WTC11 (cell line): ENCODE measurements around the gene CSF1R. TPM values are rescaled to one million over a fixed set of nuclear protein-coding genes. Genes with fewer than 3 reads are reported as not detected.

Experiments used
- ATAC-seq: fragments of 200-7000 bp; cut with Tn5 transposase; 2 replicates; pipeline ENCODE4 v1.10.0; 2021; ENCODE audit warnings: mild to moderate bottlenecking, moderate library complexity
- CTCF ChIA-PET: fragments of 300-600 bp; sonication (Branson Sonifier 250); formaldehyde crosslinking; loops from one replicate; lab custom pipeline; 2021; ENCODE audit warnings: antibody characterized with exemption; lab: Charles Lee
- POLR2A ChIA-PET: fragments of 350-600 bp; sonication (Branson Sonifier 250); formaldehyde crosslinking; loops from one replicate; lab custom pipeline; 2021; ENCODE audit warnings: antibody characterized with exemption; lab: Charles Lee
- DNase-seq: peaks from one replicate; pipeline ENCODE4 v3.0.0; 2021; ENCODE audit warnings: low spot score
- H3K27ac Mint-ChIP-seq: 2 replicates; pipeline ENCODE4 v1.8.0; 2021; ENCODE audit warnings: mixed read lengths
- H3K27me3 Mint-ChIP-seq: 2 replicates; pipeline ENCODE4 v1.8.0; 2021; ENCODE audit warnings: low read depth, mild to moderate bottlenecking, moderate library complexity, mixed read lengths
- H3K36me3 Mint-ChIP-seq: 2 replicates; pipeline ENCODE4 v1.8.0; 2021; ENCODE audit warnings: mixed read lengths
- H3K4me1 Mint-ChIP-seq: 2 replicates; pipeline ENCODE4 v1.8.0; 2022; ENCODE audit warnings: mixed read lengths
- H3K4me3 Mint-ChIP-seq: 2 replicates; pipeline ENCODE4 v1.8.0; 2021; ENCODE audit warnings: mild to moderate bottlenecking, moderate library complexity, mixed read lengths
- H3K9me3 Mint-ChIP-seq: 2 replicates; pipeline ENCODE4 v1.8.0; 2021; ENCODE audit warnings: mixed read lengths
- ELF4 ChIP-seq: sonication (generic); formaldehyde crosslinking; IDR thresholded peaks from 2 replicates; pipeline ENCODE4 v1.8.1; 2022; ENCODE audit warnings: low read depth, mild to moderate bottlenecking, moderate library complexity, missing genetic modification reagents
- EMX1 ChIP-seq: fragments of 250-450 bp; sonication (Bioruptor Pico); IDR thresholded peaks from 2 replicates; pipeline ENCODE4 v1.8.0; 2021; ENCODE audit warnings: mild to moderate bottlenecking
- ETV6 ChIP-seq: sonication (generic); formaldehyde crosslinking; IDR thresholded peaks from 2 replicates; pipeline ENCODE4 v1.8.1; 2022; ENCODE audit warnings: mild to moderate bottlenecking, missing genetic modification reagents
- NR1H2 ChIP-seq: sonication (generic); formaldehyde crosslinking; IDR thresholded peaks from 2 replicates; pipeline ENCODE4 v1.9.0; 2021; ENCODE audit warnings: mild to moderate bottlenecking, moderate library complexity, missing genetic modification reagents
- OVOL2 ChIP-seq: fragments of 250-450 bp; sonication (Bioruptor Pico); IDR thresholded peaks from 2 replicates; pipeline ENCODE4 v1.9.0; 2021; ENCODE audit warnings: mild to moderate bottlenecking, borderline replicate concordance
- ZNF138 ChIP-seq: sonication (generic); formaldehyde crosslinking; conservative IDR thresholded peaks from 2 replicates; pipeline ENCODE4 v1.8.1; 2022; ENCODE audit warnings: mild to moderate bottlenecking, moderate library complexity, missing genetic modification reagents
- total RNA-seq: library from RNA; stranded (reverse); gene quantifications from 3 replicates; pipeline ENCODE4 v1.2.3, GENCODE V29; 2021
- TF ChIP-seq, protein P1 (sequence below): sonication (generic); formaldehyde crosslinking; IDR thresholded peaks from 2 replicates; pipeline ENCODE4 v1.8.1; 2022; ENCODE audit warnings: low read depth, mild to moderate bottlenecking, moderate library complexity, missing genetic modification reagents, borderline replicate concordance
- TF ChIP-seq, protein P2 (sequence below): sonication (generic); formaldehyde crosslinking; IDR thresholded peaks from 2 replicates; pipeline ENCODE4 v1.8.1; 2023; ENCODE audit warnings: mild to moderate bottlenecking, missing genetic modification reagents, moderate library complexity
- TF ChIP-seq, protein P3 (sequence below): sonication (generic); formaldehyde crosslinking; IDR thresholded peaks from 2 replicates; pipeline ENCODE4 v1.8.0; 2022; ENCODE audit warnings: missing genetic modification reagents
- TF ChIP-seq, protein P4 (sequence below): sonication (generic); formaldehyde crosslinking; IDR thresholded peaks from 2 replicates; pipeline ENCODE4 v1.8.0; 2022; ENCODE audit warnings: mild to moderate bottlenecking, missing genetic modification reagents
- TF ChIP-seq, protein P5 (sequence below): sonication (generic); formaldehyde crosslinking; IDR thresholded peaks from 2 replicates; pipeline ENCODE4 v1.8.1; 2022; ENCODE audit warnings: mild to moderate bottlenecking, moderate library complexity, missing genetic modification reagents
- TF ChIP-seq, protein P6 (sequence below): fragments of 200-600 bp; IDR thresholded peaks from 2 replicates; pipeline ENCODE4 v1.8.0; 2022; ENCODE audit warnings: antibody characterized with exemption
- TF ChIP-seq, protein P7 (sequence below): fragments of 250-450 bp; sonication (Bioruptor Pico); IDR thresholded peaks from 2 replicates; pipeline ENCODE4 v2.1.2; 2022; ENCODE audit warnings: mild to moderate bottlenecking, moderate library complexity

The CSF1R gene
- total RNA-seq, 1 experiment from 2014 or later, result 0.20 TPM

DNA sequence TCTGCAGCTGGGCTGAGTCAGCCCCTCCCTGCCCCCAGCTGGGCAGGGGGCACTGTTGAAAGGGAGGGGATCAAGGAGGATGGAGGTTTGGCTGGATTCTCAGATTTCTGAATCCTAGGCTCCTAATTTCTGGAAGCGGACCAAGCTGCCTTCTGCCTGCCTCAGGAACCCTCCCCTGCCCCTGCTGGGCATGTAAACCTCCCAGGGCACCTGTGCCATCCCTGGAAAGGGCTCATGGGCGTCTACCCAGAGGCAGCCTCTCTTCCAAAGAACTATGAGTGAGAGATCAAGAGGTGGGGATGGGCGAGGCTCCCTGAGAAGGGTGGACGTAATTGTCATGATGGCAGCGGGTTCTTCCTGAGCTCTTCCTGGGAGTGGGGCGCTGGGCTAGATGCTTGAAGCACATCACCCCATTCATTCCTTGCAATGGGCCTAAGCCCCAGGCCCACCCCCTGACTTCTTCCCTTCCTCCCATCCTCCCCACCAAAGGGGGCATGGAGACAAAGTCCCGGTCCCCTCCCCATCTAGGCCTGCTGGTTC lies 21.6 kb downstream of the CSF1R start:
- Mint-ChIP-seq H3K36me3 (no peaks in the 10 kb centered on the region), H3K9me3 (no peaks in the 10 kb centered on the region), H3K4me3 (no peak overlapping the region), H3K27ac (no peak overlapping the region), H3K4me1 (no peaks in the 10 kb centered on the region), H3K27me3 (peaks cover 3% of the 10 kb centered on the region; the same call in 1 of the 2 replicates)
- ChIA-PET CTCF (interaction anchor here (0.9 to 2.2 kb wide), 3 partner anchors 11 to 111 kb away, joined by 4 to 6 read pairs (median 5); no protein-coding TSS in a partner anchor), POLR2A (interaction anchor here (0.6 kb wide), 1 partner anchor 31 kb away, joined by 3 read pairs; no protein-coding TSS in a partner anchor)
- DNase-seq (no peak), ATAC-seq (no peak)
- no peak for TF ChIP-seq ELF4 (CRISPR knock-in tag)
- TF ChIP-seq, protein P1, sequence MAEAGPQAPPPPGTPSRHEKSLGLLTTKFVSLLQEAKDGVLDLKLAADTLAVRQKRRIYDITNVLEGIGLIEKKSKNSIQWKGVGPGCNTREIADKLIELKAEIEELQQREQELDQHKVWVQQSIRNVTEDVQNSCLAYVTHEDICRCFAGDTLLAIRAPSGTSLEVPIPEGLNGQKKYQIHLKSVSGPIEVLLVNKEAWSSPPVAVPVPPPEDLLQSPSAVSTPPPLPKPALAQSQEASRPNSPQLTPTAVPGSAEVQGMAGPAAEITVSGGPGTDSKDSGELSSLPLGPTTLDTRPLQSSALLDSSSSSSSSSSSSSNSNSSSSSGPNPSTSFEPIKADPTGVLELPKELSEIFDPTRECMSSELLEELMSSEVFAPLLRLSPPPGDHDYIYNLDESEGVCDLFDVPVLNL (CRISPR knock-in tag), result no peak
- TF ChIP-seq ETV6 (CRISPR knock-in tag), result no peak
- TF ChIP-seq, protein P2, sequence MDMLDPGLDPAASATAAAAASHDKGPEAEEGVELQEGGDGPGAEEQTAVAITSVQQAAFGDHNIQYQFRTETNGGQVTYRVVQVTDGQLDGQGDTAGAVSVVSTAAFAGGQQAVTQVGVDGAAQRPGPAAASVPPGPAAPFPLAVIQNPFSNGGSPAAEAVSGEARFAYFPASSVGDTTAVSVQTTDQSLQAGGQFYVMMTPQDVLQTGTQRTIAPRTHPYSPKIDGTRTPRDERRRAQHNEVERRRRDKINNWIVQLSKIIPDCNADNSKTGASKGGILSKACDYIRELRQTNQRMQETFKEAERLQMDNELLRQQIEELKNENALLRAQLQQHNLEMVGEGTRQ (CRISPR knock-in tag), result no peak
- TF ChIP-seq, protein P3, sequence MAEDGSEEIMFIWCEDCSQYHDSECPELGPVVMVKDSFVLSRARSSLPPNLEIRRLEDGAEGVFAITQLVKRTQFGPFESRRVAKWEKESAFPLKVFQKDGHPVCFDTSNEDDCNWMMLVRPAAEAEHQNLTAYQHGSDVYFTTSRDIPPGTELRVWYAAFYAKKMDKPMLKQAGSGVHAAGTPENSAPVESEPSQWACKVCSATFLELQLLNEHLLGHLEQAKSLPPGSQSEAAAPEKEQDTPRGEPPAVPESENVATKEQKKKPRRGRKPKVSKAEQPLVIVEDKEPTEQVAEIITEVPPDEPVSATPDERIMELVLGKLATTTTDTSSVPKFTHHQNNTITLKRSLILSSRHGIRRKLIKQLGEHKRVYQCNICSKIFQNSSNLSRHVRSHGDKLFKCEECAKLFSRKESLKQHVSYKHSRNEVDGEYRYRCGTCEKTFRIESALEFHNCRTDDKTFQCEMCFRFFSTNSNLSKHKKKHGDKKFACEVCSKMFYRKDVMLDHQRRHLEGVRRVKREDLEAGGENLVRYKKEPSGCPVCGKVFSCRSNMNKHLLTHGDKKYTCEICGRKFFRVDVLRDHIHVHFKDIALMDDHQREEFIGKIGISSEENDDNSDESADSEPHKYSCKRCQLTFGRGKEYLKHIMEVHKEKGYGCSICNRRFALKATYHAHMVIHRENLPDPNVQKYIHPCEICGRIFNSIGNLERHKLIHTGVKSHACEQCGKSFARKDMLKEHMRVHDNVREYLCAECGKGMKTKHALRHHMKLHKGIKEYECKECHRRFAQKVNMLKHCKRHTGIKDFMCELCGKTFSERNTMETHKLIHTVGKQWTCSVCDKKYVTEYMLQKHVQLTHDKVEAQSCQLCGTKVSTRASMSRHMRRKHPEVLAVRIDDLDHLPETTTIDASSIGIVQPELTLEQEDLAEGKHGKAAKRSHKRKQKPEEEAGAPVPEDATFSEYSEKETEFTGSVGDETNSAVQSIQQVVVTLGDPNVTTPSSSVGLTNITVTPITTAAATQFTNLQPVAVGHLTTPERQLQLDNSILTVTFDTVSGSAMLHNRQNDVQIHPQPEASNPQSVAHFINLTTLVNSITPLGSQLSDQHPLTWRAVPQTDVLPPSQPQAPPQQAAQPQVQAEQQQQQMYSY, result no peak
- TF ChIP-seq NR1H2 (CRISPR knock-in tag), result no peak
- TF ChIP-seq, protein P4, sequence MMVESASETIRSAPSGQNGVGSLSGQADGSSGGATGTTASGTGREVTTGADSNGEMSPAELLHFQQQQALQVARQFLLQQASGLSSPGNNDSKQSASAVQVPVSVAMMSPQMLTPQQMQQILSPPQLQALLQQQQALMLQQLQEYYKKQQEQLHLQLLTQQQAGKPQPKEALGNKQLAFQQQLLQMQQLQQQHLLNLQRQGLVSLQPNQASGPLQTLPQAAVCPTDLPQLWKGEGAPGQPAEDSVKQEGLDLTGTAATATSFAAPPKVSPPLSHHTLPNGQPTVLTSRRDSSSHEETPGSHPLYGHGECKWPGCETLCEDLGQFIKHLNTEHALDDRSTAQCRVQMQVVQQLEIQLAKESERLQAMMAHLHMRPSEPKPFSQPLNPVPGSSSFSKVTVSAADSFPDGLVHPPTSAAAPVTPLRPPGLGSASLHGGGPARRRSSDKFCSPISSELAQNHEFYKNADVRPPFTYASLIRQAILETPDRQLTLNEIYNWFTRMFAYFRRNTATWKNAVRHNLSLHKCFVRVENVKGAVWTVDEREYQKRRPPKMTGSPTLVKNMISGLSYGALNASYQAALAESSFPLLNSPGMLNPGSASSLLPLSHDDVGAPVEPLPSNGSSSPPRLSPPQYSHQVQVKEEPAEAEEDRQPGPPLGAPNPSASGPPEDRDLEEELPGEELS (CRISPR knock-in tag), result no peak
- TF ChIP-seq OVOL2, result no peak
- no peak for TF ChIP-seq ZNF138 (CRISPR knock-in tag)
- TF ChIP-seq, protein P5, sequence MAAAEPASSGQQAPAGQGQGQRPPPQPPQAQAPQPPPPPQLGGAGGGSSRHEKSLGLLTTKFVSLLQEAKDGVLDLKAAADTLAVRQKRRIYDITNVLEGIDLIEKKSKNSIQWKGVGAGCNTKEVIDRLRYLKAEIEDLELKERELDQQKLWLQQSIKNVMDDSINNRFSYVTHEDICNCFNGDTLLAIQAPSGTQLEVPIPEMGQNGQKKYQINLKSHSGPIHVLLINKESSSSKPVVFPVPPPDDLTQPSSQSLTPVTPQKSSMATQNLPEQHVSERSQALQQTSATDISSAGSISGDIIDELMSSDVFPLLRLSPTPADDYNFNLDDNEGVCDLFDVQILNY (CRISPR knock-in tag), result no peak
- TF ChIP-seq, protein P6, sequence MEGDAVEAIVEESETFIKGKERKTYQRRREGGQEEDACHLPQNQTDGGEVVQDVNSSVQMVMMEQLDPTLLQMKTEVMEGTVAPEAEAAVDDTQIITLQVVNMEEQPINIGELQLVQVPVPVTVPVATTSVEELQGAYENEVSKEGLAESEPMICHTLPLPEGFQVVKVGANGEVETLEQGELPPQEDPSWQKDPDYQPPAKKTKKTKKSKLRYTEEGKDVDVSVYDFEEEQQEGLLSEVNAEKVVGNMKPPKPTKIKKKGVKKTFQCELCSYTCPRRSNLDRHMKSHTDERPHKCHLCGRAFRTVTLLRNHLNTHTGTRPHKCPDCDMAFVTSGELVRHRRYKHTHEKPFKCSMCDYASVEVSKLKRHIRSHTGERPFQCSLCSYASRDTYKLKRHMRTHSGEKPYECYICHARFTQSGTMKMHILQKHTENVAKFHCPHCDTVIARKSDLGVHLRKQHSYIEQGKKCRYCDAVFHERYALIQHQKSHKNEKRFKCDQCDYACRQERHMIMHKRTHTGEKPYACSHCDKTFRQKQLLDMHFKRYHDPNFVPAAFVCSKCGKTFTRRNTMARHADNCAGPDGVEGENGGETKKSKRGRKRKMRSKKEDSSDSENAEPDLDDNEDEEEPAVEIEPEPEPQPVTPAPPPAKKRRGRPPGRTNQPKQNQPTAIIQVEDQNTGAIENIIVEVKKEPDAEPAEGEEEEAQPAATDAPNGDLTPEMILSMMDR, result no peak
- no peak for TF ChIP-seq EMX1
- TF ChIP-seq, protein P7, sequence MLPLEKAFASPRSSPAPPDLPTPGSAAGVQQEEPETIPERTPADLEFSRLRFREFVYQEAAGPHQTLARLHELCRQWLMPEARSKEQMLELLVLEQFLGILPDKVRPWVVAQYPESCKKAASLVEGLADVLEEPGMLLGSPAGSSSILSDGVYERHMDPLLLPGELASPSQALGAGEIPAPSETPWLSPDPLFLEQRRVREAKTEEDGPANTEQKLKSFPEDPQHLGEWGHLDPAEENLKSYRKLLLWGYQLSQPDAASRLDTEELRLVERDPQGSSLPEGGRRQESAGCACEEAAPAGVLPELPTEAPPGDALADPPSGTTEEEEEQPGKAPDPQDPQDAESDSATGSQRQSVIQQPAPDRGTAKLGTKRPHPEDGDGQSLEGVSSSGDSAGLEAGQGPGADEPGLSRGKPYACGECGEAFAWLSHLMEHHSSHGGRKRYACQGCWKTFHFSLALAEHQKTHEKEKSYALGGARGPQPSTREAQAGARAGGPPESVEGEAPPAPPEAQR, result no peak
